Gastrocnemius medialis (tissue), 4 donors: ENCODE data around the gene PNPO.

Experiments
- CTCF ChIP-seq, 5 experiments: fragments of 450-650 bp in 3 of 5; fragments of 200-600 bp in 2 of 5; sonication (generic) in 2 of 5; IDR thresholded peaks in 4 of 5; conservative IDR thresholded peaks in 1 of 5; 1 replicate in 4 of 5; 2 replicates in 1 of 5; pipeline ENCODE4 v1.5.1; 2016 to 2019; ENCODE audit warnings: antibody characterized with exemption in 5 of 5, mild to moderate bottlenecking in 3 of 5, moderate library complexity in 3 of 5
- POLR2A ChIP-seq, 2 donors: fragments of 450-650 bp; IDR thresholded peaks; one replicate each; pipeline ENCODE4 v1.6.1; 2017; ENCODE audit warnings: antibody characterized with exemption in 2 of 2, mild to moderate bottlenecking in 2 of 2, moderate library complexity in 2 of 2

GRCh38 chr17:47994724-47995123, 53.4 kb downstream of the PNPO start:
- TF ChIP-seq CTCF (IDR thresholded peaks at IDR 0.05 in 4 of 5, conservative IDR thresholded peaks at IDR 0.05 in 1 of 5) (no peak), POLR2A (IDR thresholded peaks at IDR 0.05) (no peak)
